ENCODE results near the gene PLLP. TPM values are rescaled to one million over a fixed set of nuclear protein-coding genes. Genes with fewer than 3 reads are reported as not detected.

PLLP gene
- total and polyA plus RNA-seq, 10 of the 15 experiments (the other 5 are each of a cell fraction or from before 2014, with no cell fraction given): 0.21 to 5.8 (median 0.67) TPM

DNA sequence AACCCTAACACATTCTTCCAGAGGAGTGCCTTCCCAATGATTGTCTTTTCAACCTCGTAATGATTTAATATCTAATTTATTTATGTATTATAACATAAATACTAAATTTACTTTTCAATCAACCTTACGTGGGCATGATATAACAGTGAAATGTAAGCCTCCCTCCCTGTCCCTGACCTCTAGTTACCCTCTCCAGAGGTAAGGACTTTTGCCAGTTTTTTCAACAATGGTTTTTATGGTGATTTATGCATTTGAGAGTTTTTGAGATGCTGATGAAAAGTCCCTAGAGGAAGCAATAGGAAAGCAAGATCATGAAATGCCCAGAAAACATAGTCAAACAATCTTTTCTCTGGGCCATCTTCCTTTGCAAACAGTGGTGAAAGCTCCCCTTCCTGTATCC is 35.2 kb upstream of the PLLP start:
- H2AFZ ChIP-seq (ENCODE audit: control insufficient read depth, low read depth, low read length): no peak overlapping the region
- no peak for TF ChIP-seq BACH1 (IDR thresholded peaks at IDR 0.05; ENCODE audit: borderline replicate concordance)
- no peak for TF ChIP-seq E2F4 (IDR thresholded peaks at IDR 0.05; ENCODE audit: low read depth, low read length)
- TF ChIP-seq GATAD2B (conservative IDR thresholded peaks at IDR 0.05; ENCODE audit: low read depth): no peak
- TF ChIP-seq FOS (IDR thresholded peaks at IDR 0.05; ENCODE audit: borderline replicate concordance, extremely low read depth, insufficient read length): no peak
- no peak for TF ChIP-seq NR2C1 (IDR thresholded peaks at IDR 0.05)
- TF ChIP-seq RCOR1 (conservative IDR thresholded peaks at IDR 0.05; ENCODE audit: low read depth, low read length): no peak
- no peak for TF ChIP-seq RELA (IDR thresholded peaks at IDR 0.05; ENCODE audit: borderline replicate concordance, partially characterized antibody)
- no peak for TF ChIP-seq BRCA1 (IDR thresholded peaks at IDR 0.05; ENCODE audit: low read depth, low read length)
- TF ChIP-seq ATF3 (IDR thresholded peaks at IDR 0.05; ENCODE audit: borderline replicate concordance, extremely low read depth, low read depth, low read length): no peak
- no peak for TF ChIP-seq RUNX3 (IDR thresholded peaks at IDR 0.05; ENCODE audit: low read length)
- no peak for TF ChIP-seq PAX8 (IDR thresholded peaks at IDR 0.05)
- no peak for TF ChIP-seq USF1 (IDR thresholded peaks at IDR 0.05; ENCODE audit: borderline replicate concordance, extremely low read length, insufficient read depth, low read depth, low read length)
- no peak for TF ChIP-seq MTA3 (IDR thresholded peaks at IDR 0.05; ENCODE audit: borderline replicate concordance, low read length)
- H3K9ac ChIP-seq (ENCODE audit: control insufficient read depth, insufficient read depth, low read length): no peak overlapping the region
- ChIA-PET POLR2A (no interaction called here), SMC1A (ENCODE audit: uncharacterized antibody, unreplicated experiment) (interaction anchor here (3.4 kb wide), 1 partner anchor 18 kb away, joined by 10 read pairs; no protein-coding TSS in a partner anchor), RAD21 (ENCODE audit: unreplicated experiment) (no interaction called here), CTCF (no interaction called here)
- H3K79me2 ChIP-seq (ENCODE audit: control insufficient read depth, insufficient read depth, low read length): no peaks in the 10 kb centered on the region
- peaks cover 12% of the 10 kb centered on the region for H3K4me1 ChIP-seq (ENCODE audit: control insufficient read depth, insufficient read depth, low read length)
- H3K4me3 ChIP-seq: no peak overlapping the region
- H3K4me2 ChIP-seq (ENCODE audit: control insufficient read depth, insufficient read depth): no peak overlapping the region
- no peak for FAIRE-seq
- no peaks in the 10 kb centered on the region for H4K20me1 ChIP-seq (ENCODE audit: control insufficient read depth, insufficient read depth)
- no TSS peak for BruUV-seq (replicated peaks)
- H3K27ac ChIP-seq (ENCODE audit: control insufficient read depth, insufficient read depth): no peak overlapping the region
- ATAC-seq: no peak
- intact Hi-C loops (cut with micrococcal nuclease; ENCODE audit: unreplicated experiment) (no loop called here), in situ Hi-C loops (cut with MboI) (no loop called here)
- no peak for DNase-seq (ENCODE audit: low read depth, low spot score)
- H3K27me3 ChIP-seq (replicated peaks in 1 of 2; ENCODE audit: control insufficient read depth in 2 of 2, insufficient read depth in 2 of 2, low read length in 1 of 2): no peaks in the 10 kb centered on the region
- H3K9me3 ChIP-seq (replicated peaks; ENCODE audit: control insufficient read depth, insufficient read depth, low read length): no peaks in the 10 kb centered on the region
- WGBS (ENCODE audit: insufficient coverage, insufficient replicate concordance, low lambda C conversion rate, missing lambda C conversion rate): 72% methylated on average over 2 of the region's 2 CpGs
- H3K36me3 ChIP-seq (ENCODE audit: control insufficient read depth in 2 of 2, insufficient read depth in 2 of 2, low read length in 1 of 2): no peaks in the 10 kb centered on the region
